ENCODE measurements around the gene PUS1. TPM values are rescaled to one million over a fixed set of nuclear protein-coding genes. Genes with fewer than 3 reads are reported as not detected.
A peak's percentile ranks its signal among the peaks of the same experiment; 100 is the strongest.

Gene PUS1
- total and polyA plus RNA-seq, 9 of the 15 experiments (the other 6 are each of a cell fraction or from before 2014, with no cell fraction given) = 1.9 to 90.8 (median 30.0) TPM

- no peak for TF ChIP-seq ZNF609 (CRISPR knock-in tag; IDR thresholded peaks at IDR 0.05; ENCODE audit: borderline replicate concordance)
- TF ChIP-seq SLC30A9 (CRISPR knock-in tag; IDR thresholded peaks at IDR 0.05) = no peak
- no peak for TF ChIP-seq MBD2 (IDR thresholded peaks at IDR 0.05; ENCODE audit: borderline replicate concordance, low read depth)
- TF ChIP-seq CHD1 (IDR thresholded peaks at IDR 0.05; ENCODE audit: low read length) = peak; percentile 57
- no peak for TF ChIP-seq MYNN (IDR thresholded peaks at IDR 0.05)
- no peak for TF ChIP-seq MYNN (CRISPR knock-in tag; IDR thresholded peaks at IDR 0.05)
- TF ChIP-seq ZFP1 (CRISPR knock-in tag; IDR thresholded peaks at IDR 0.05) = no peak
- no peak for TF ChIP-seq KDM2B (CRISPR knock-in tag; IDR thresholded peaks at IDR 0.05)
- no peak for TF ChIP-seq NBN (IDR thresholded peaks at IDR 0.05; ENCODE audit: low read depth)
- peak; percentile 48; the same call in 1 of the 2 replicates for TF ChIP-seq ERF (CRISPR knock-in tag; IDR thresholded peaks at IDR 0.05)
- TF ChIP-seq, protein P1, sequence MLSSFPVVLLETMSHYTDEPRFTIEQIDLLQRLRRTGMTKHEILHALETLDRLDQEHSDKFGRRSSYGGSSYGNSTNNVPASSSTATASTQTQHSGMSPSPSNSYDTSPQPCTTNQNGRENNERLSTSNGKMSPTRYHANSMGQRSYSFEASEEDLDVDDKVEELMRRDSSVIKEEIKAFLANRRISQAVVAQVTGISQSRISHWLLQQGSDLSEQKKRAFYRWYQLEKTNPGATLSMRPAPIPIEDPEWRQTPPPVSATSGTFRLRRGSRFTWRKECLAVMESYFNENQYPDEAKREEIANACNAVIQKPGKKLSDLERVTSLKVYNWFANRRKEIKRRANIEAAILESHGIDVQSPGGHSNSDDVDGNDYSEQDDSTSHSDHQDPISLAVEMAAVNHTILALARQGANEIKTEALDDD (IDR thresholded peaks at IDR 0.05) = no peak
- TF ChIP-seq ZNF311 (CRISPR knock-in tag; IDR thresholded peaks at IDR 0.05) = no peak
- TF ChIP-seq FOXJ2 (tag; IDR thresholded peaks at IDR 0.05) = no peak
- TF ChIP-seq MYC (IDR thresholded peaks at IDR 0.05; ENCODE audit: low read depth, low read length) = 0 out of 2 replicates have a peak, but pooled peaks have one; percentile 19
- no peak; the same call in 1 of the 2 replicates for TF ChIP-seq MYC (CRISPR knock-in tag; IDR thresholded peaks at IDR 0.05; ENCODE audit: borderline replicate concordance, low read depth)
- no peak for TF ChIP-seq NFATC3 (IDR thresholded peaks at IDR 0.05)
- no peak for TF ChIP-seq SMAD2 (IDR thresholded peaks at IDR 0.05; ENCODE audit: low read depth, low read length)
- TF ChIP-seq ZNF134 (CRISPR knock-in tag; conservative IDR thresholded peaks at IDR 0.05) = no peak
- TF ChIP-seq ZNF75A (CRISPR knock-in tag; IDR thresholded peaks at IDR 0.05) = no peak
- TF ChIP-seq, protein P2, sequence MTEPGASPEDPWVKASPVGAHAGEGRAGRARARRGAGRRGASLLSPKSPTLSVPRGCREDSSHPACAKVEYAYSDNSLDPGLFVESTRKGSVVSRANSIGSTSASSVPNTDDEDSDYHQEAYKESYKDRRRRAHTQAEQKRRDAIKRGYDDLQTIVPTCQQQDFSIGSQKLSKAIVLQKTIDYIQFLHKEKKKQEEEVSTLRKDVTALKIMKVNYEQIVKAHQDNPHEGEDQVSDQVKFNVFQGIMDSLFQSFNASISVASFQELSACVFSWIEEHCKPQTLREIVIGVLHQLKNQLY (CRISPR knock-in tag; conservative IDR thresholded peaks at IDR 0.05) = no peak
- TF ChIP-seq GATAD2A (IDR thresholded peaks at IDR 0.05) = no peak
- no peak for TF ChIP-seq XRCC3 (IDR thresholded peaks at IDR 0.05)
- TF ChIP-seq ZNF133 (CRISPR knock-in tag; IDR thresholded peaks at IDR 0.05) = no peak
Measured at GRCh38 chr12:131929581-131930456, 743 bp downstream of the PUS1 start (continued).
